ENCODE measurements around the gene SENP3.
A peak's percentile ranks its signal among the peaks of the same experiment; 100 is the strongest.

The SENP3 gene

GRCh38 chr17:7612294-7612640 lies 50.5 kb downstream of the SENP3 start:
- no peak overlapping the region for H3K9ac ChIP-seq (ENCODE audit: low read length)
- H3K36me3 ChIP-seq (ENCODE audit: control insufficient read depth, insufficient read depth, low read length): peaks cover 12% of the 10 kb centered on the region
- H3K4me1 ChIP-seq (ENCODE audit: control insufficient read depth, insufficient read depth, low read length): peaks cover 15% of the 10 kb centered on the region
- no peak overlapping the region for H3K4me3 ChIP-seq (ENCODE audit: low read depth, low read length)
- no peak overlapping the region for H3K27ac ChIP-seq (ENCODE audit: low read depth, low read length)
- no peaks in the 10 kb centered on the region for H3K27me3 ChIP-seq (ENCODE audit: control insufficient read depth, insufficient read depth, low read length)
- H3K9me3 ChIP-seq (ENCODE audit: control insufficient read depth, insufficient read depth, low read depth, low read length): no peaks in the 10 kb centered on the region

- Histone ChIP-seq H3K9ac (ENCODE audit: low read length) (peak overlapping the region; percentile 76), H3K4me1 (ENCODE audit: control insufficient read depth, insufficient read depth, low read length) (peaks cover 15% of the 10 kb centered on the region), H3K36me3 (ENCODE audit: control insufficient read depth, insufficient read depth, low read length) (peaks cover 7% of the 10 kb centered on the region), H3K4me3 (ENCODE audit: low read depth, low read length) (peak overlapping the region; percentile 84), H3K9me3 (ENCODE audit: control insufficient read depth, insufficient read depth, low read depth, low read length) (no peaks in the 10 kb centered on the region), H3K27me3 (ENCODE audit: control insufficient read depth, insufficient read depth, low read length) (no peaks in the 10 kb centered on the region), H3K27ac (ENCODE audit: low read depth, low read length) (peak overlapping the region; percentile 65; the same call in 1 of the 2 replicates)
Observed at GRCh38 chr17:7613769-7614424, 52.2 kb downstream of the SENP3 start.

GRCh38 chr17:7614425-7615264 lies 52.9 kb downstream of the SENP3 start, which contains the start of gene FXR2:
Gene FXR2, minus strand, starts transcription at chr17:7614897. Its CDS starts 365 bp downstream, at chr17:7614532.
- Histone ChIP-seq H3K9ac (ENCODE audit: low read length) (peak within 1 kb of the TSS; percentile 76), H3K27me3 (ENCODE audit: control insufficient read depth, insufficient read depth, low read length) (no peaks in the 10 kb centered on the region), H3K4me1 (ENCODE audit: control insufficient read depth, insufficient read depth, low read length) (peaks cover 15% of the 10 kb centered on the region), H3K4me3 (ENCODE audit: low read depth, low read length) (peak within 1 kb of the TSS; percentile 84), H3K27ac (ENCODE audit: low read depth, low read length) (peak within 1 kb of the TSS; percentile 65; the same call in 1 of the 2 replicates), H3K9me3 (ENCODE audit: control insufficient read depth, insufficient read depth, low read depth, low read length) (no peaks in the 10 kb centered on the region), H3K36me3 (ENCODE audit: control insufficient read depth, insufficient read depth, low read length) (peaks cover 7% of the 10 kb centered on the region)

GRCh38 chr17:7615265-7615747 lies 53.6 kb downstream of the SENP3 start:
- Histone ChIP-seq H3K9me3 (ENCODE audit: control insufficient read depth, insufficient read depth, low read depth, low read length) (no peaks in the 10 kb centered on the region), H3K4me1 (ENCODE audit: control insufficient read depth, insufficient read depth, low read length) (peaks cover 15% of the 10 kb centered on the region), H3K9ac (ENCODE audit: low read length) (peak overlapping the region; percentile 31), H3K27ac (ENCODE audit: low read depth, low read length) (no peak overlapping the region), H3K4me3 (ENCODE audit: low read depth, low read length) (peak overlapping the region; percentile 60), H3K36me3 (ENCODE audit: control insufficient read depth, insufficient read depth, low read length) (peaks cover 7% of the 10 kb centered on the region), H3K27me3 (ENCODE audit: control insufficient read depth, insufficient read depth, low read length) (no peaks in the 10 kb centered on the region)

GRCh38 chr17:7618608-7619007 lies 56.9 kb downstream of the SENP3 start:
- H3K27ac ChIP-seq (ENCODE audit: low read depth, low read length): no peak overlapping the region
- H3K9me3 ChIP-seq (ENCODE audit: control insufficient read depth, insufficient read depth, low read depth, low read length): no peaks in the 10 kb centered on the region
- no peak overlapping the region for H3K4me3 ChIP-seq (ENCODE audit: low read depth, low read length)
- H3K36me3 ChIP-seq (ENCODE audit: control insufficient read depth, insufficient read depth, low read length): no peaks in the 10 kb centered on the region
- no peak overlapping the region for H3K9ac ChIP-seq (ENCODE audit: low read length)
- H3K27me3 ChIP-seq (ENCODE audit: control insufficient read depth, insufficient read depth, low read length): no peaks in the 10 kb centered on the region
- H3K4me1 ChIP-seq (ENCODE audit: control insufficient read depth, insufficient read depth, low read length): peaks cover under 1% of the 10 kb centered on the region

GRCh38 chr17:7620835-7621234 lies 59.1 kb downstream of the SENP3 start:
- H3K27me3 ChIP-seq (ENCODE audit: control insufficient read depth, insufficient read depth, low read length): no peaks in the 10 kb centered on the region
- H3K27ac ChIP-seq (ENCODE audit: low read depth, low read length): no peak overlapping the region
- no peak overlapping the region for H3K4me3 ChIP-seq (ENCODE audit: low read depth, low read length)
- no peaks in the 10 kb centered on the region for H3K4me1 ChIP-seq (ENCODE audit: control insufficient read depth, insufficient read depth, low read length)
- peaks cover under 1% of the 10 kb centered on the region; the same call in 1 of the 2 replicates for H3K36me3 ChIP-seq (ENCODE audit: control insufficient read depth, insufficient read depth, low read length)
- no peaks in the 10 kb centered on the region for H3K9me3 ChIP-seq (ENCODE audit: control insufficient read depth, insufficient read depth, low read depth, low read length)
- no peak overlapping the region for H3K9ac ChIP-seq (ENCODE audit: low read length)

Measured in HUES6 (cell line).